TTC549 (cell line): ENCODE data around the gene ISLR.
"Not testable (repeated sequence)": the region's sequence is repeated elsewhere in the genome, so short reads cannot be mapped to it uniquely, and the experiment has no call there.

Source experiments
- FAIRE-seq: peaks from 2 replicates; lab custom pipeline; 2012; peaks lifted over from hg19 to GRCh38; lab: Jason Lieb, UNC

ISLR gene

DNA sequence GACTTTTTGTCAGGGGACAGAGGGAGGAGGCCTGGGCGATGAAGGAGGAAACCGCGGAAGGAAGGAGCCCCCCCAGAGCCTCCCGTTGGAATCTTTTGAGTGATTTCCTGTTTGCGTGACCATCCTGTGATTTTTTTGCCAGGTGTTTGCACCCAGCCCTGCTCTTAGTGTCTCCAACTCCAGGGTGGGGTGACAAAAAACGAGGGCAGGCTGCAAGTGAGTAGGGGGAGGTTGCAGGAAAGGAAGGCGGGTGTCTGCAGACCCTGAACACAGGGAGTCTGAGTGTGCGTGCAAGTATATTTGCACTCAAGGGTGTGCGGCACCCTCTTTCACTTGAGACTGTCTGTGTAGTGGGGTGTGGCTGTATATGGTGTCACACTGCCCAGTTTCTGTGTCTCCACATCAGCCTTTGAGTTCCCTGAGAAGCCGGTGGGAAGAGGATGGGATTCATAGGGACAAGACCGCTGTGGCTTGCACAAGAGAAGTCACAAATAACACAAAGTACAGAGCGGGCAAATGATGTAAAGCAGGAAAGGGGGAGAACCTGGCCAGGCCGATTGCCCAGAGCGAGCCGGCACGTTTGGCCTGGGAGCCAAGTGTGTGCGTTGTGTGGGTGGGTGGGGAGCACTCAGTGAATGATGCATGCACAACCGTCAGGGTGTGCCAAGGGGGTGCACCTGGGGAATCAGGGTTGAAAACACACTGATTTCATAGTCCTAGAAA, 36.5 kb upstream of the ISLR start:
- no peak for FAIRE-seq

GRCh38 chr15:74137537-74137894, 36.0 kb upstream of the ISLR start:
- no peak for FAIRE-seq

DNA sequence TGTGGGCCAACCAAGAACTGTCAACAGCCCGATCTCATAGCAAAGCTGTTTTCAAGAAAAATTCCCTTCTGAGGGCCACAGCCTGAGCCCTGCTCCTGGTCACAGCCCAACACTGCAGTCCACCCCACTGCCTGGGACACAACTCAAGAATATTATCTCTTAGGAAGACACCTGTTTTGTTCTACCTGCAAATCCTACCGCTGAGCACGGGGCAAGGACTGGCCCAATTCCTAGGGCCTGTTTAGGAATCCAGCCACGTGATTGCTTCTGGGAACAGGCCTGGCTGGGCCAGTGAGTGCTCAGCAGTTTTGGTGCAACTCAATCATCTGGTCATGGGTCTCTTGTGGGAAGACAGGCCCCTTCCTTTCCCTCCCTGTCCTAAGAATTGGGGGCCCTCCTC, 34.9 kb upstream of the ISLR start:
- no peak for FAIRE-seq

DNA sequence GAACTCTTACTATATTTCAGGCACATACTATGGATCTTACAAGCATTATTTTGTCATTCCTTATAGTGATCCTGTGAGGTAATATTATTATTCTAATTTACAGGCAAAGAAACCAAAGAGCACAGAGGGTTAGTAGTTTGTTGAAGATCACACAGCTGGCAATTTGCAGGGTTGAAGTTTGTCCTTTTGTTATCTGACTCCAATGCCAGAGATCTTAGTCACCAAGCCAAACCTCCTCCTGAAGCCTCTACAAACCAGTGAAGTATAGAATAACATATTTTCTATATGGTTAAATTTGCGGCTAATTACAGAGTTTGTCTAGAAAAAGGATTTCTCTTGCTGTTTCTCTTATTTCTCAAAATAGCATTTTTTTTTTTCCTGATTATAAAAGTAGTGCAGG, 31.9 kb upstream of the ISLR start:
- FAIRE-seq, result no peak

- no peak for FAIRE-seq
Observed at GRCh38 chr15:74144153-74144775, 29.2 kb upstream of the ISLR start.

DNA sequence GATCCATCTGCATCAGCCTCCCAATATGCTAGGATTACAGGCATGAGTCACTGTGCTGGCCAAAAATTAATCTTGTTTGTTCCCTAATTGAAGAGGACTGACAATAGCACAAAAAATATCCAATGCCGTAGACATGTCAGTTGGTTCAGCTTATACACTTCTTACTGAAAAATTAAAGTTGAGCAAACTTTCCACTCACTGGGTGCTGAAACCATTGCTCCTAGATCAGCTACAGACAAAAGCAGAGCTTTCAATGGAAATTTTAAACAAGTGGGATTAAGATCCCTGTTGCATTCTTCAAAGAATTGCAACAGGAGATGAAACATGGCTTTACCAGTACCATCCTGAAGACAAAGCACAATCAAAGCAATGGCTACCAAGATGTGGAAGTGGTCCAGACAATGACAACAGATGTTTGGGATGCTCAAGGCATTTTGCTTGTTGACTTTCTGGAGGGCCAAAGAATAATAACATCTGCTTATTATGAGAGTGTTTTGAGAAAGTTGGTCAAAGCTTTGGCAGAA, 27.2 kb upstream of the ISLR start:
- FAIRE-seq, result no peak

GRCh38 chr15:74147051-74147450, 26.5 kb upstream of the ISLR start:
- no peak for FAIRE-seq

GRCh38 chr15:74155766-74156417, 17.6 kb upstream of the ISLR start:
- FAIRE-seq, result no peak

DNA sequence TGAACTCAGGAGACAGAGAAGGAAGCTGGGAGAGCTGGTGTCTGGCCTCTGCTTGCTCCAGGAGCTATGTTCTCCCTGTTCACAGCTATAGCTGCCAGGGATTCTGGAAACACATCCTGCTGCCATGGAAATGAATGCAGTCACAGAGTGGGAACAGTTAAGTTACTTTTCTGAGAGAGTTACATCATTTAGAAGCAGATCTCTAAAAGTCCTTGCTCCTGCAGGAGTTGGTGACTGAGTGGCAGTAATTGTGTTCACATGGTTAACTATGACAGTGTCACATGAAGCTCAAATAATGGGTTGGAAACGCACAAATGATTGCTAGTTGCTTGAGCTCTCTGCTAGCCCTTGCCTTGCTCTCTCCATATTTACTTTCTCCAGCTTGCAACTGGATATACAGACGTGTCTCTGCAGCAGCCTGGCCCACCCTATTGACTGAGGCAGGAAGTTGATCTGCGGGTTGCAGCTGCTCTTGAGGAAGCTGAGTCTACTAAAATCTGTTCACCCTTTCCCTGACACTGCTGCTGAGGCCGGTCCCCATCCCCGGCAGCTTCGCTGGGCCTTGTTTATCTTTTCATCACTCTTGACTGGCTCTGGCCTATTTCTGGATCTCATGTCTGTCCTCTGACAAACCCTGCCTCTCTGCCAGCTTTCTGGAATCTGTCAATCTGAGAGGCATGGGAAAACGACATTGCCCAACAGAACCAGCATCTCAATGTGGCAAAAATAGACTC, 16.7 kb upstream of the ISLR start:
- FAIRE-seq, result no peak

- no peak for FAIRE-seq
Observed at GRCh38 chr15:74157868-74158827, 15.4 kb upstream of the ISLR start.

- FAIRE-seq, result no peak
Observed at GRCh38 chr15:74158855-74159650, 14.5 kb upstream of the ISLR start.

GRCh38 chr15:74159773-74160172, 13.7 kb upstream of the ISLR start:
- no peak for FAIRE-seq

GRCh38 chr15:74160390-74160789, 13.1 kb upstream of the ISLR start:
- not testable (repeated sequence) for FAIRE-seq

DNA sequence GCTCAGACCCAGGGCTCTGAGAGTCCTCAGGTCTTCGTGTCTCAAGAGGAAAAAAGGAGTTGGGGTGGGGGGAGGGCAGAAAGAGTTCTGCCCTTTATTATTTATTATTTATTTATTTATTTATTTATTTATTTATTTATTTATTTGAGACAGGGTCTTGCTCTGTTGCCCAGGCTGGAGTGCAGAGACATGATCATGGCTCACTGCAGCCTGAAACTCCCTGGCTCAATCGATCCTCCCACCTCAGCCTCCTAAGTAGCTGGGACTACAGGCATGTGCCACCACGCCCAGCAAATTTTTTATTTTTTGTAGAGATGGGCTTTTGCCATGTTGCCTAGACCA, 11.3 kb upstream of the ISLR start:
- FAIRE-seq, result not testable (repeated sequence)

- no peak for FAIRE-seq
Observed at GRCh38 chr15:74165461-74165860, 8.0 kb upstream of the ISLR start.

- FAIRE-seq, result no peak
Observed at GRCh38 chr15:74167891-74168331, 5.6 kb upstream of the ISLR start.

GRCh38 chr15:74168711-74169126, 4.8 kb upstream of the ISLR start:
- no peak for FAIRE-seq

DNA sequence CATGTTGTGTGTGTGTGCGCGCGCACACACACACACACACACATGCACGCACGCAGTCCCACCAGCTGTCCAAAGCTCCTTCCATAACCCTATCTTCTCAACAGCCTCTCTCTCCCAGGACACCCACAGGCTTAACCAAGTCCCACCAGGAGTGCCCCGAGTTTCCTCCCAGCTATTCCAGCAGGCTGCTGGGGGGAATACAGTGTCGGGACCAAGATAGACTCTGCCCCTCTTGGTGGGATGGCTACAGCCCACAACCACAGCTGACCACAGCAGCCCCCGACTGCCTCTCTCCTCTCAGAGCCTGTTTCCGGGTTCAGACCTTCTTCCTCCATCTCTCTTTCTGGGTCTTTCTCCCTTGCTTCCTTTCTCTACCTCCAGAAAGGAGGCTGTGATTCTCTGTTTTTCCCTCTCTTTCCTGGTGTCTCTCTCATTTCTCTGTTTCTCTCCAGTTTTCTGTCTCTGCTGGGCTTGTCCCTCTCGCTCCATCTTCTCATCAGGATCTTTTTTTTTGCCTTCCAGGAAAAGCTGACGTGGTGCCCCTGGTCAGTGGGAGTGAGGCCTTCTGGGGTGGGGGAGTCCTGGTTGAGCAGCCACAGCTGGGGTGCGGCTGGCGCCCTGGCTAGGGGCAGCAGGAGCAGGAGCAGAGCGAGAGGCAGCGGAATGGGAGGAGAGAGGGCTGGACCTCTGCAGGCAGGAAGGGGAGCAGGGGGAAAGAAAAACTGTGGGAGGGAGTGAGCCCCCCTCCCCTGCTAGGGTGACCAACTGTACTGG, 3.3 kb upstream of the ISLR start:
- FAIRE-seq, result no peak

GRCh38 chr15:74170875-74171578, 2.5 kb upstream of the ISLR start:
- FAIRE-seq, result no peak
